Upper lobe of left lung (tissue), 6 donors: ENCODE results near the gene GSG1. TPM values are rescaled to one million over a fixed set of nuclear protein-coding genes. Genes with fewer than 3 reads are reported as not detected.
"Not testable (repeated sequence)": the region's sequence is repeated elsewhere in the genome, so short reads cannot be mapped to it uniquely, and the experiment has no call there.

Experiments
- ATAC-seq, 2 donors: fragments of 200-7000 bp; cut with Tn5 transposase; one replicate each; pipeline ENCODE4 v1.9.1; 2022; ENCODE audit warnings: mild to moderate bottlenecking in 2 of 2, moderate library complexity in 2 of 2; ENCODE audit not compliant: low FRiP score in 2 of 2
- DNase-seq, 2 donors: peaks; one replicate each; pipeline ENCODE4 v3.0.0-alpha.2; 2019 to 2020
- H3K27ac ChIP-seq, 4 donors: fragments of 200-600 bp; sonication (generic); one replicate each; pipeline ENCODE4 v1.5.1; 2016 to 2019
- H3K27me3 ChIP-seq, 4 donors: fragments of 200-600 bp; sonication (generic); one replicate each; pipeline ENCODE4 v1.5.1; 2017 to 2019
- H3K36me3 ChIP-seq, 4 donors: fragments of 200-600 bp; sonication (generic); one replicate each; pipeline ENCODE4 v1.5.1; 2016 to 2019
- H3K4me1 ChIP-seq, 4 donors: fragments of 200-600 bp; sonication (generic); one replicate each; pipeline ENCODE4 v1.5.1; 2018 to 2019
- H3K4me3 ChIP-seq, 4 donors: fragments of 200-600 bp; sonication (generic); one replicate each; pipeline ENCODE4 v1.5.1; 2017 to 2019; ENCODE audit warnings: mild to moderate bottlenecking in 2 of 4, moderate library complexity in 1 of 4
- H3K9me3 ChIP-seq, 4 donors: fragments of 200-600 bp; sonication (generic); one replicate each; pipeline ENCODE4 v1.5.1; 2018 to 2019
- CTCF ChIP-seq, 6 experiments: fragments of 450-650 bp in 4 of 6; fragments of 200-600 bp in 2 of 6; sonication (generic) in 2 of 6; IDR thresholded peaks; one replicate each; pipeline ENCODE4 v1.5.1; 2016 to 2019; ENCODE audit warnings: antibody characterized with exemption in 6 of 6
- EP300 ChIP-seq, 4 donors: sonication (generic); formaldehyde crosslinking; IDR thresholded peaks; one replicate each; pipeline ENCODE4 v1.5.1; 2017; ENCODE audit warnings: antibody characterized with exemption in 4 of 4, control low read depth in 2 of 4
- POLR2A ChIP-seq, 4 donors: fragments of 450-650 bp; IDR thresholded peaks; one replicate each; pipeline ENCODE4 v1.5.1; 2016 to 2017; ENCODE audit warnings: antibody characterized with exemption in 4 of 4, mild to moderate bottlenecking in 2 of 4
- POLR2AphosphoS5 ChIP-seq, 2 donors: sonication (generic); formaldehyde crosslinking; IDR thresholded peaks; one replicate each; pipeline ENCODE4 v1.5.1; 2017; ENCODE audit warnings: antibody characterized with exemption in 2 of 2
- WGBS, 2 donors: methylation state at CpG; one replicate each; pipeline ENCODE4 v1.1.5; 2017 to 2018; 5-methylcytosine and 5-hydroxymethylcytosine counted together
- total RNA-seq, 6 donors: library from RNA; depleted of rRNA in 4 of 6; stranded (reverse); fragments of >200 nt in 4 of 6; gene quantifications; one replicate each; pipeline versions ENCODE4 v1.1.0 to v1.2.1, GENCODE V29; 2016 to 2021
- donor health status: DM: no; HTN: no; CAD: no; lungs with moderate emphysema.
- donor health status: DM: no; HTN: yes; CAD: no; lungs with severe emphysema.

Gene GSG1
- total RNA-seq, 6 donors from 2014 or later: not detected

DNA sequence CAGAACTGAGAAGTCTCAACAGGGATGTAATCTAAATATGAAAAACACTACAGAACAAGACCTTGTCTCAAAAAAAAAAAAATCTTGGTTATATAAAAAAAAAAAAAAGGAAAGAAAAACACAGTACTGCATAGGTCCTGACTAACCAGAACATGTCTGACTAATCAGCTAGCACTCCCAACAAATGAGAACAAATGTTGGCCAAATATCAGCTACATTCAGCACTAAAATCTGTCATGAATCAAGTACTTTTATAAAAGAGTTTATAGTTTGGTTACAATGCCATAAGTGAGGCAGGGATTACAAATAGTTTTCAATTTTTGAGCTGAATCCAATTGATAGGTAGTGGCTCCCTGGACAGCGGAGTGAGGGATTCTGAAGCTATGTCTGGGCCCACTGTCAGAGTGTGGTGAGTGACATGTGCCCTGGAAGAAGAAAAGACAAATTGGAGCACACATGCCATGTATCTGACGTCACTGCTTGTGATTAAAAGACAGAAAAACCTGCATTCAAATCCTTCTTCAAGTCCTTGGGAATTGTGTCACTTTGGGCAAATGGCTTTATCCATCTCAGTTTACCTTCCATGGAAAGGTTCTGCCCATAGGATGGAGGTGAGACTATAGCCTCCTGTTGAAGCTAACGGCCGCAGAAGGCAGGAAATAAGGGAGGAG is 64.8 kb downstream of the GSG1 start:
- H3K4me1 ChIP-seq: peaks cover 0 to 6% (median under 1%) of the 10 kb centered on the region in 4 donors
- no peak overlapping the region for H3K27ac ChIP-seq
- DNase-seq: no peak
- H3K4me3 ChIP-seq: no peak overlapping the region
- H3K9me3 ChIP-seq: no peaks in the 10 kb centered on the region
- H3K36me3 ChIP-seq: no peaks in the 10 kb centered on the region
- TF ChIP-seq EP300 (IDR thresholded peaks at IDR 0.05) (no peak), POLR2AphosphoS5 (IDR thresholded peaks at IDR 0.05) (no peak), POLR2A (IDR thresholded peaks at IDR 0.05) (no peak), CTCF (IDR thresholded peaks at IDR 0.05) (no peak)
- no peaks in the 10 kb centered on the region for H3K27me3 ChIP-seq
- no peak for ATAC-seq
- 88 to 90% methylated on average over 4 of the region's 4 CpGs for WGBS, 2 donors

DNA sequence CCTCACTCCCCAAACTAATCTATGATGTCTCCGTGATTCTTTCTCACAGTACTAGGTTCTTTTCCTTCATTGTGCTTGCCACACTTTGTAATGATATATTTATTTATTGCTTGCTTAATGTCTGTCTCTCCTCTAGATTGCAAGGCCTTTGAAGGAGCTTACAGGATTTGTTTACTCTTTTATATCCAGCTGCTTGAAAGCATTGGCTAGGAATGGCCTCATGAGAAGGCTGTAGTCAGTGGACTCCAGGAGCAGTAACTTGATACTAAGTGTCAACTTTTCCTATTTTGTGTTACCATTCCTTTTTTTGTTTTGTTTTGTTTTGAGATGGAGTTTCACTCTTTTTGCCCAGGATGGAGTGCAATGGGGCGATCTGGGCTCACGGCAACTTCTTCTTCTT is 66.6 kb downstream of the GSG1 start:
- Histone ChIP-seq H3K9me3 (no peaks in the 10 kb centered on the region), H3K36me3 (no peaks in the 10 kb centered on the region), H3K4me3 (no peak overlapping the region), H3K4me1 (peaks cover 0 to 5% (median 0%) of the 10 kb centered on the region in 4 donors), H3K27ac (no peak overlapping the region), H3K27me3 (no peaks in the 10 kb centered on the region)
- no peak for TF ChIP-seq EP300 (IDR thresholded peaks at IDR 0.05)
- TF ChIP-seq POLR2AphosphoS5 (IDR thresholded peaks at IDR 0.05): no peak
- no peak for TF ChIP-seq POLR2A (IDR thresholded peaks at IDR 0.05)
- TF ChIP-seq CTCF (IDR thresholded peaks at IDR 0.05): no peak
- DNase-seq (no peak), ATAC-seq (no peak)
- 91 to 93% methylated on average over 3 of the region's 3 CpGs for WGBS, 2 donors

- H3K27ac ChIP-seq, H3K27me3 ChIP-seq, H3K4me1 ChIP-seq, H3K4me3 ChIP-seq, DNase-seq, ATAC-seq, H3K36me3 ChIP-seq, H3K9me3 ChIP-seq: not testable (repeated sequence)
- 90 to 96% methylated on average over 5 of the region's 5 CpGs for WGBS, 2 donors
These were observed 68.1 kb downstream of the GSG1 start for GRCh38 chr12:13035335-13035734.

Other genes starting within 250 kb of the GSG1 start
- 100 to 1,000 TPM; 194 to 890 (median 653) TPM for gene GPRC5A, start 212.1 kb downstream of the GSG1 start, total RNA-seq
- 1 to 10 TPM in 1 of 6 donors, under 1 TPM in 1, not detected in 4; 0.66 to 2.1 TPM for gene GPRC5D, start 151.5 kb downstream of the GSG1 start, total RNA-seq
- gene HEBP1, start 103.4 kb downstream of the GSG1 start, total RNA-seq: 10 to 100 TPM; 25.1 to 70.9 (median 63.7) TPM
- 10 to 100 TPM in 1 of 6 donors, 1 to 10 TPM in 5; 3.1 to 16.2 (median 8.8) TPM for gene FAM234B, start 59.3 kb downstream of the GSG1 start, total RNA-seq
- 100 to 1,000 TPM in 4 of 6 donors, 10 to 100 TPM in 2; 18.9 to 360 (median 165) TPM for gene EMP1, start 93.1 kb upstream of the GSG1 start, total RNA-seq